ENCODE data around the gene HSPA1L. TPM values are rescaled to one million over a fixed set of nuclear protein-coding genes. Genes with fewer than 3 reads are reported as not detected.

The HSPA1L gene
- total and polyA plus RNA-seq, 10 of the 15 experiments (the other 5 are each of a cell fraction or from before 2014, with no cell fraction given) = 0.69 to 2.5 (median 1.5) TPM

GRCh38 chr6:31821301-31822035, 6.4 kb upstream of the HSPA1L start:
- SMC1A ChIA-PET (ENCODE audit: uncharacterized antibody, unreplicated experiment) = interaction anchor here (1.9 kb wide), 1 partner anchor 15 kb away, joined by 13 read pairs; the partner anchor contains the start of gene LSM2
- no peaks in the 10 kb centered on the region for H3K36me3 ChIP-seq (ENCODE audit: control insufficient read depth in 2 of 2, insufficient read depth in 2 of 2, low read length in 1 of 2)
- intact Hi-C loops (cut with micrococcal nuclease; ENCODE audit: unreplicated experiment) = loop anchor here (10.0 kb wide), 1 partner anchor 47 kb away; the partner anchor contains the start of gene VWA7
- TF ChIP-seq ZNF384 (IDR thresholded peaks at IDR 0.05; ENCODE audit: borderline replicate concordance, low read depth, low read length) (peak; percentile 52; the same call in 1 of the 2 replicates), POLR2A (IDR thresholded peaks at IDR 0.05; ENCODE audit: low read depth, low read length) (peak; percentile 83), RELB (IDR thresholded peaks at IDR 0.05; ENCODE audit: low read depth) (0 out of 2 replicates have a peak, but pooled peaks have one; percentile 8), TAF1 (IDR thresholded peaks at IDR 0.05; ENCODE audit: borderline replicate concordance, low read depth, low read length) (peak; percentile 64), NR2C1 (IDR thresholded peaks at IDR 0.05) (no peak), YY1 (IDR thresholded peaks at IDR 0.05; ENCODE audit: low read depth, low read length) (peak; percentile 61), SKIL (IDR thresholded peaks at IDR 0.05; ENCODE audit: low read depth, poor library complexity, severe bottlenecking) (peak; percentile 3), ESRRA (IDR thresholded peaks at IDR 0.05; ENCODE audit: low read length) (no peak), IRF5 (IDR thresholded peaks at IDR 0.05; ENCODE audit: borderline replicate concordance) (peak; percentile 88), MYB (IDR thresholded peaks at IDR 0.05; ENCODE audit: borderline replicate concordance, low read depth, low read length) (peak; percentile 82), SMAD5 (IDR thresholded peaks at IDR 0.05; ENCODE audit: low read depth) (peak; percentile 51; the same call in 1 of the 2 replicates), HCFC1 (IDR thresholded peaks at IDR 0.05; ENCODE audit: low read length) (no peak; the same call in 1 of the 2 replicates), SREBF1 (IDR thresholded peaks at IDR 0.05; ENCODE audit: low read length) (no peak), CBFB (IDR thresholded peaks at IDR 0.05; ENCODE audit: low read depth) (no peak; the same call in 1 of the 2 replicates), POLR2AphosphoS5 (IDR thresholded peaks at IDR 0.05; ENCODE audit: low read length) (peak; percentile 83), PML (IDR thresholded peaks at IDR 0.05; ENCODE audit: low read length) (peak; percentile 25; the same call in 1 of the 2 replicates), NBN (IDR thresholded peaks at IDR 0.05) (peak; percentile 47; the same call in 1 of the 2 replicates), MEF2A (IDR thresholded peaks at IDR 0.05; ENCODE audit: insufficient read depth, low read depth, low read length) (0 out of 2 replicates have a peak, but pooled peaks have one; percentile 18)

More at GRCh38 chr6:31821301-31822035, 6.4 kb upstream of the HSPA1L start:
- DNase-seq (ENCODE audit: low read depth, low spot score) = no peak
- peak; percentile 71 for ATAC-seq
- in situ Hi-C loops (cut with MboI) = no loop called here
- CTCF ChIA-PET = interaction anchor here (1.0 to 1.6 kb wide), 5 partner anchors 9 to 55 kb away, joined by 3 to 8 read pairs (median 3); partner anchors contain the start of genes NEU1 and VARS1
- H4K20me1 ChIP-seq (ENCODE audit: control insufficient read depth, insufficient read depth) = no peaks in the 10 kb centered on the region
- H2AFZ ChIP-seq (ENCODE audit: control insufficient read depth, low read depth, low read length) = peak overlapping the region; percentile 88
- no peaks in the 10 kb centered on the region for H3K27me3 ChIP-seq (replicated peaks in 1 of 2; ENCODE audit: control insufficient read depth in 2 of 2, insufficient read depth in 2 of 2, low read length in 1 of 2)
- POLR2A ChIA-PET = interaction anchor here (0.5 to 11.3 kb wide), 16 partner anchors 8 to 1212 kb away, joined by 3 to 158 read pairs (median 4); partner anchors contain the start of genes ABHD16A, CLIC1, GPANK1 and HSPA1A
- WGBS (ENCODE audit: insufficient coverage, insufficient replicate concordance, low lambda C conversion rate, missing lambda C conversion rate) = 7% methylated on average over 37 of the region's 39 CpGs
- peak overlapping the region; percentile 86 for H3K9ac ChIP-seq (ENCODE audit: control insufficient read depth, insufficient read depth, low read length)
- H3K27ac ChIP-seq (ENCODE audit: control insufficient read depth, insufficient read depth) = peak overlapping the region; percentile 50
- peaks cover 2% of the 10 kb centered on the region; the same call in 1 of the 2 replicates for H3K79me2 ChIP-seq (ENCODE audit: control insufficient read depth, insufficient read depth, low read length)
- peaks cover 14% of the 10 kb centered on the region for H3K4me1 ChIP-seq (ENCODE audit: control insufficient read depth, insufficient read depth, low read length)
- H3K4me3 ChIP-seq = peak overlapping the region; percentile 69
- no peaks in the 10 kb centered on the region for H3K9me3 ChIP-seq (replicated peaks; ENCODE audit: control insufficient read depth, insufficient read depth, low read length)
- RAD21 ChIA-PET (ENCODE audit: unreplicated experiment) = interaction anchor here (1.0 to 1.9 kb wide), 8 partner anchors 10 to 91 kb away, joined by 3 to 10 read pairs (median 6); partner anchors contain the start of gene NEU1
- BruUV-seq (replicated peaks) = TSS peak; percentile 87
- no peak for FAIRE-seq
- peak overlapping the region; percentile 98 for H3K4me2 ChIP-seq (ENCODE audit: control insufficient read depth, insufficient read depth)

Data from GM12878 (cell line).